HG03159 (cell line): ENCODE measurements around the gene ORAI1.
"Not testable (repeated sequence)": the region's sequence is repeated elsewhere in the genome, so short reads cannot be mapped to it uniquely, and the experiment has no call there.

Source experiments
- ATAC-seq: cut with Tn5 transposase; IDR thresholded peaks from one replicate; pipeline ENCODE4 v1.9.1; 2021; ENCODE audit warnings: mild to moderate bottlenecking, moderate library complexity; ENCODE audit not compliant: unreplicated experiment

ORAI1 gene

GRCh38 chr12:121602766-121603165 lies 23.6 kb upstream of the ORAI1 start:
- ATAC-seq = no peak

GRCh38 chr12:121603581-121603980 lies 22.7 kb upstream of the ORAI1 start:
- ATAC-seq = no peak

GRCh38 chr12:121608301-121608700 lies 18.0 kb upstream of the ORAI1 start:
- no peak for ATAC-seq

DNA sequence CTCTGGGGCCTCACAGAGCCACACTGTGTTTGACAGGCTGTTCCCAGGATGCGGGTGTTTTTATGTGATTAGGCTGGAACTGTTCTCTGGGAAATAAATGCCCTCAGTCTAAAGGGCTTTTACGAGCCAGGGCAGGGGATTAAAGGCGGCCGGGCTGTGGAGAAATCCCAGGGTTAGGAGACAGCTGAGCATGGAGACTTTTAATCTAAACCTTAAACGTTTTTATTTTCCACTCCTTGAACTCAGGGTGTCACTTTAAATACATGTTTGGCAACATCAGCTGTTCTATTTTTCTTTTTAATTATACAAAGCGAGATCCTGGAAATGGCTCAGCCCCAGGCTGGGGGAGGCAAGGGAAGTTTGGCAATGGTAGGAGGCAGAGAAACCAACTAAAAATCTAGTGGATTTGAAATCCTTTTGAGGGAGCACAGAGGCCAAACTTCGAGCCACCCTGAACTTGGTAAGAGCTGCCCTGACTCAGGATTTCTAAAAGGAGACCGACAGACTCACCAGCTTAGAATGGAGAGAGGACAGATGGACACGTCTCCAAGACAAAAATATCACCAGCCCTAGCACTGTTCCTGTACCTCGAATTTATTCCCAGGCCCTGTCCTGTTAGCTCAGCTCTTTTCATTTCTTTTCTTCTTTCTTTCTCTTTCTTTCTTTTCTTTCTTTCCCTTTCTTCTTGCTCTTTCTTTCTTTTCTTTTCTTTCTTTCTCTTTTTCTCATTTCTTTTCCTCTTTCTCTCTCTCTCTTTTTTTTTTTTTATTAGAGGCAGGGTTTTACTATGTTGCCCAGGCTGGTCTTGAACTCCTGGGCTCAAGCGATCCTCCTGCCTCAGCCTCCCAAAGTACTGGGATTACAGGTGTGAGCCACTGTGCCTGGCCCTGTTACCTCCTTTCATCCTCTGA lies 15.8 kb upstream of the ORAI1 start:
- no peak for ATAC-seq

GRCh38 chr12:121611306-121611705 lies 15.0 kb upstream of the ORAI1 start:
- ATAC-seq = no peak

GRCh38 chr12:121613462-121613861 lies 12.9 kb upstream of the ORAI1 start:
- ATAC-seq = no peak

- ATAC-seq = no peak
Observed at GRCh38 chr12:121614872-121615467, 11.4 kb upstream of the ORAI1 start.

- ATAC-seq = no peak
Observed at GRCh38 chr12:121618659-121619233, 7.6 kb upstream of the ORAI1 start.

- no peak for ATAC-seq
Observed at GRCh38 chr12:121620333-121620891, 5.9 kb upstream of the ORAI1 start.

DNA sequence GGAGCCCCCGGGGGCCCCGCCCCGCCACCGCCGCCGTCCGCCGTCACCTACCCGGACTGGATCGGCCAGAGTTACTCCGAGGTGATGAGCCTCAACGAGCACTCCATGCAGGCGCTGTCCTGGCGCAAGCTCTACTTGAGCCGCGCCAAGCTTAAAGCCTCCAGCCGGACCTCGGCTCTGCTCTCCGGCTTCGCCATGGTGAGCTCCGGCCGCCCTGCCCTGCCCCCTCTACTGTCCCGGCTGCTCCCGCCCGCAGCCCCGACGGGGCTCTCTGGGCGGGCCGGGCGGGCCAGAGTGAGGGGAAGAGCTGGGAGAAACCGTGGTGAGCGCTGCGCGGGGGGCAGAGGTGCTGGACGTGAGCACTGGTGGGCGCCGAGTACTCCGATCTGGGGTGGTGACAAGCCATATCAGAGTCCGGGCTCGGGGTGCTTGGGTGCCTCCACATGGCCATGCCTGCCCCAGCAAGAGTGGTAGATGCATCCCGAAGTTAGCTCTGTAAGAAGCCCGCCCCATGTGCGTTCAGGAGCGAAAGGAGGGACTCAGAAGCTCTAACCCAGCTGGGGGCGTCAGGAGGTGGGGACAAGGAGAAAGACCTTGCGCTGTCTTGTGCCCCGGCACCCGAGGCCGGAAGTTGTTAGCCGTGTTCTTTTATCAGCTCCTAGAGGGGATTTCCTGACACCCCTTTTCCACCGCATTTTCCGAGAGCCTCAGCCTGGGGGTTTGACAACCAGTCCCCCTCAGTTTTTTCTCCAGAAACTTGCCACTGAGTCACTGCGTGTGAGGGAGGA lies 717 bp downstream of the ORAI1 start:
- peak; percentile 30 for ATAC-seq

- ATAC-seq = no peak
Observed at GRCh38 chr12:121628037-121628436, 1.7 kb downstream of the ORAI1 start.

DNA sequence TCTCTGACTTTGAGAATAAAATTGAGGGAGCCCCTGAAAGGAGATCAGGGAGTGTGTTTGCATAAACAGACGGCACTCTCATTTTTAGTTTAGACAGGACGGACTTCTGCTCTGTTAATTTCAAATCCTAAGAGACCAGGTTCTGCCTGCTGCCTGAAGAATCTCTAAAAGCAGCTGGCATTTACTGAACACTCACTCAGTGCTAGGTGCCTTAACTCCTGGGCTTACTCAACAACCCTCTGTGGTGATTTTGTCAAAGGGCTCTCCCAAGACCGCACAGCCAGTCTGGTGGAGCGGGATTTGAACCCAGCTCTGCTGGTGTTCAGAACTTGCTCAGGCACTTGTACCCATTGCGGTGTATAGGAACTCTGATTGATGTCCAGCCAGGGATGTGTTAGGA lies 2.2 kb downstream of the ORAI1 start:
- no peak for ATAC-seq

GRCh38 chr12:121630791-121631355 lies 4.5 kb downstream of the ORAI1 start:
- ATAC-seq = no peak

GRCh38 chr12:121632069-121632970 lies 6.0 kb downstream of the ORAI1 start:
- ATAC-seq = no peak

- not testable (repeated sequence) for ATAC-seq
Observed at GRCh38 chr12:121633833-121634196, 7.5 kb downstream of the ORAI1 start.

GRCh38 chr12:121634836-121635235 lies 8.5 kb downstream of the ORAI1 start:
- ATAC-seq = no peak

DNA sequence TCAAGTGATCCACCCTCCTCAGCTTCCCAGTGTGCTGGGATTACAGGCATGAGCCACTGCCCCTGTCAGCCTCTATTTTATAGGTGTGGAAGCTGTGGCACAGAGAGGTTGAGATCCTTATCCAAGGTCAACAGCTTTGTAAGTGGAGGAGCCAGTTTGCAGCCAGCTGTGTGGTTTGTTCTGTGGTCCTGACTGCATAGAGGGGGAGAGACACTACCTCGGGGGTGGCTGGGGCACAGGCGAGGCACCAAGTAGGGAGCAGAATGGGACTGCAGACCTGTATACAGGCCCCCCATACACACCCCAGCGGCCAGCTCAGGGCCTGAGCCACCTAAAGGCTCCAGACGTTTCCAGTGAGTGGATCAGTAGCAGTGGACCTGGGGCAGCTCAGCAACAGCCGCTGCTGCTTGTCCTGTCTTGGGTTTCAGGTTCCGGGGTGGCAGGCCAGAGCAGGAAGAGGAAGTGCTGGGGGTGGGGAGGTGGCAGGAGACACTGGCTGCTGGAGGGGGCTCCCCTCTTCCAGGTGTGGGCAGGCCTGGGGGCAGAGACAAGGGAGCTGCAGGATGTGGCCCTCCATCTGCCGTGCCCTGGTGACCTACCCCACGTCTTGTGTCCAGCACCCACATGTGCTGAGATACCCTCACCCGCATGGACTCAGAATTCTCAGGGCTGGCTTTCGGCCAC lies 11.0 kb downstream of the ORAI1 start:
- ATAC-seq = no peak

GRCh38 chr12:121638298-121639202 lies 12.2 kb downstream of the ORAI1 start:
- no peak for ATAC-seq
